HCT116 (cell line): ENCODE measurements around the gene RPL21. TPM values are rescaled to one million over a fixed set of nuclear protein-coding genes. Genes with fewer than 3 reads are reported as not detected.

Experiments
- ATAC-seq: fragments of 200-7000 bp; cut with Tn5 transposase; 2 replicates; pipeline ENCODE4 v1.9.1; 2020; ENCODE audit warnings: mild to moderate bottlenecking, moderate library complexity
- BruUV-seq: library from RNA; stranded (reverse); fragments of 400-500 nt; replicated peaks from 2 replicates; lab custom pipeline; 2021; lab: Mats Ljungman, UMichigan
- CTCF ChIA-PET: fragments of 300-600 bp; sonication (Branson Sonifier 250); formaldehyde crosslinking; loops from one replicate; lab custom pipeline; 2021; ENCODE audit warnings: antibody characterized with exemption; lab: Charles Lee
- POLR2A ChIA-PET: fragments of 300-600, 350-600 bp; sonication (Branson Sonifier 250); formaldehyde crosslinking; loops from one replicate; lab custom pipeline; 2021; ENCODE audit warnings: antibody characterized with exemption; lab: Charles Lee
- RAD21 ChIA-PET, 2 experiments: fragments of 300-600 bp; sonication (Branson Sonifier 250); formaldehyde crosslinking; loops; one replicate each; lab custom pipeline; 2023; ENCODE audit warnings: low total read pairs in 2 of 2; ENCODE audit not compliant: uncharacterized antibody in 2 of 2, unreplicated experiment in 2 of 2, low non-redundant PET in 1 of 2; lab: Charles Lee
- DNase-seq: peaks from one replicate; pipeline ENCODE4 v3.0.0-alpha.2; 2010; ENCODE audit warnings: low read depth, low spot score
- H2AFZ ChIP-seq: fragments of 200-600 bp; shearing (Covaris generic), sonication (generic); 2 replicates; pipeline ENCODE4 v1.6.1; 2017; ENCODE audit warnings: low read depth, mixed run types, mixed read lengths, antibody characterized with exemption, low read length; ENCODE audit not compliant: poor library complexity, severe bottlenecking
- H3K27ac ChIP-seq: 2 replicates; pipeline ENCODE4 v1.5.1; 2012; ENCODE audit warnings: low read depth, low read length
- H3K27me3 ChIP-seq: fragments of 200-600 bp; sonication (generic); 2 replicates; pipeline ENCODE4 v1.6.1; 2016; ENCODE audit warnings: mixed run types, low read length, mixed read lengths; ENCODE audit not compliant: insufficient read depth
- H3K36me3 ChIP-seq, 2 experiments: fragments of 200-500 bp in 1 of 2; fragments of 200-600 bp in 1 of 2; sonication (Bioruptor generic) in 1 of 2; sonication (generic) in 1 of 2; 2 replicates each; pipeline versions ENCODE4 v1.5.1 to v1.6.1; 2014 to 2016; ENCODE audit warnings: low read length in 2 of 2, inconsistent platforms in 1 of 2, mixed read lengths in 1 of 2, mixed run types in 1 of 2; ENCODE audit not compliant: insufficient read depth in 2 of 2, control insufficient read depth in 1 of 2
- H3K4me1 ChIP-seq, 2 experiments: fragments of 200-600 bp in 1 of 2; sonication (generic) in 1 of 2; 2 replicates each; pipeline versions ENCODE4 v1.5.1 to v1.6.1; 2012 to 2017; ENCODE audit warnings: low read length in 2 of 2, inconsistent platforms in 1 of 2, mild to moderate bottlenecking in 1 of 2, mixed read lengths in 1 of 2, mixed run types in 1 of 2, moderate library complexity in 1 of 2; ENCODE audit not compliant: insufficient read depth in 2 of 2, control insufficient read depth in 1 of 2
- H3K4me2 ChIP-seq: fragments of 200-600 bp; sonication (generic); 2 replicates; pipeline ENCODE4 v1.6.1; 2017; ENCODE audit warnings: mixed run types, low read length, mixed read lengths
- H3K4me3 ChIP-seq, 2 experiments: fragments of 200-600 bp in 1 of 2; sonication (generic) in 1 of 2; replicated peaks in 1 of 2; 2 replicates each; pipeline ENCODE4 v1.5.1; 2011 to 2016; ENCODE audit warnings: low read length in 2 of 2, control low read depth in 1 of 2, low read depth in 1 of 2, mild to moderate bottlenecking in 1 of 2, mixed read lengths in 1 of 2, mixed run types in 1 of 2
- H3K79me2 ChIP-seq: fragments of 200-600 bp; sonication (generic); 2 replicates; pipeline ENCODE4 v1.6.1; 2017; ENCODE audit warnings: mild to moderate bottlenecking, mixed run types, low read length, moderate library complexity, mixed read lengths; ENCODE audit not compliant: insufficient read depth
- H3K9ac ChIP-seq: fragments of 200-600 bp; sonication (generic); 2 replicates; pipeline ENCODE4 v1.6.1; 2016; ENCODE audit warnings: low read length, mixed read lengths
- H3K9me2 ChIP-seq: fragments of 200-600 bp; sonication (generic), shearing (Covaris generic); 2 replicates; pipeline ENCODE4 v1.6.1; 2017; ENCODE audit warnings: mixed run types, mild to moderate bottlenecking, moderate library complexity; ENCODE audit not compliant: insufficient read depth
- H3K9me3 ChIP-seq, 2 experiments: fragments of 200-500 bp in 1 of 2; fragments of 200-600 bp in 1 of 2; sonication (Bioruptor generic) in 1 of 2; sonication (generic) in 1 of 2; 2 replicates each; pipeline ENCODE4 v1.6.1; 2014 to 2017; ENCODE audit warnings: low read length in 2 of 2, mixed read lengths in 2 of 2, inconsistent platforms in 1 of 2, low read depth in 1 of 2, mild to moderate bottlenecking in 1 of 2, mixed run types in 1 of 2, moderate library complexity in 1 of 2; ENCODE audit not compliant: control insufficient read depth in 1 of 2, insufficient read depth in 1 of 2
- H4K20me1 ChIP-seq: fragments of 200-600 bp; sonication (generic), shearing (Covaris generic); 2 replicates; pipeline ENCODE4 v1.6.1; 2017; ENCODE audit warnings: mixed run types, mild to moderate bottlenecking, moderate library complexity; ENCODE audit not compliant: insufficient read depth
- ATF3 ChIP-seq: IDR thresholded peaks from 2 replicates; pipeline ENCODE4 v1.6.1; 2012
- CBX3 ChIP-seq: IDR thresholded peaks from 2 replicates; pipeline ENCODE4 v1.6.1; 2012; ENCODE audit warnings: low read depth
- CTCF ChIP-seq, 3 experiments: fragments of 200-600 bp in 1 of 3; sonication (generic) in 1 of 3; IDR thresholded peaks in 2 of 3; conservative IDR thresholded peaks in 1 of 3; 2 replicates each; pipeline ENCODE4 v1.5.1; 2012 to 2017; ENCODE audit warnings: low read depth in 2 of 3, low read length in 2 of 3, antibody characterized with exemption in 1 of 3, borderline replicate concordance in 1 of 3, control low read depth in 1 of 3, mild to moderate bottlenecking in 1 of 3, mixed read lengths in 1 of 3, mixed run types in 1 of 3, moderate library complexity in 1 of 3; ENCODE audit not compliant: insufficient read depth in 1 of 3
- EGR1 ChIP-seq: IDR thresholded peaks from 2 replicates; pipeline ENCODE4 v1.6.1; 2012; ENCODE audit warnings: low read depth
- ELF1 ChIP-seq: IDR thresholded peaks from 2 replicates; pipeline ENCODE4 v1.6.1; 2012; ENCODE audit warnings: low read depth, borderline replicate concordance
- EZH2 ChIP-seq: fragments of 200-600 bp; sonication (generic); IDR thresholded peaks from 2 replicates; pipeline ENCODE4 v1.6.1; 2017; ENCODE audit warnings: antibody characterized with exemption, mixed run types
- EZH2phosphoT487 ChIP-seq: fragments of 200-600 bp; IDR thresholded peaks from 2 replicates; pipeline ENCODE4 v1.6.1; 2018; ENCODE audit warnings: antibody characterized with exemption, borderline replicate concordance
- FOSL1 ChIP-seq: IDR thresholded peaks from 2 replicates; pipeline ENCODE4 v1.6.1; 2012; ENCODE audit warnings: low read depth
- JUND ChIP-seq: IDR thresholded peaks from 2 replicates; pipeline ENCODE4 v1.6.1; 2012
- POLR2A ChIP-seq: IDR thresholded peaks from 2 replicates; pipeline ENCODE4 v1.7.0; 2011; ENCODE audit warnings: borderline replicate concordance; ENCODE audit not compliant: insufficient read depth, insufficient read length; ENCODE audit errors: extremely low read depth
- POLR2AphosphoS5 ChIP-seq: IDR thresholded peaks from 2 replicates; pipeline ENCODE4 v1.6.1; 2011; ENCODE audit warnings: mild to moderate bottlenecking, low read depth, low read length, moderate library complexity
- REST ChIP-seq: IDR thresholded peaks from 2 replicates; pipeline ENCODE4 v1.6.1; 2012; ENCODE audit warnings: low read depth
- SP1 ChIP-seq: IDR thresholded peaks from 2 replicates; pipeline ENCODE4 v1.6.1; 2012; ENCODE audit warnings: low read depth
- SRF ChIP-seq: IDR thresholded peaks from 2 replicates; pipeline ENCODE4 v1.6.1; 2012; ENCODE audit warnings: low read depth
- TCF7L2 ChIP-seq: IDR thresholded peaks from 2 replicates; pipeline ENCODE4 v1.7.0; 2011; ENCODE audit warnings: borderline replicate concordance, inconsistent platforms; ENCODE audit not compliant: insufficient read depth, insufficient read length; ENCODE audit errors: extremely low read depth
- YY1 ChIP-seq: IDR thresholded peaks from 2 replicates; pipeline ENCODE4 v1.6.1; 2011; ENCODE audit warnings: low read length, low read depth, moderate library complexity, mild to moderate bottlenecking; ENCODE audit not compliant: insufficient replicate concordance; ENCODE audit errors: extremely low read depth
- ZBTB33 ChIP-seq: IDR thresholded peaks from 2 replicates; pipeline ENCODE4 v1.6.1; 2011; ENCODE audit warnings: mild to moderate bottlenecking, low read length, moderate library complexity; ENCODE audit not compliant: insufficient replicate concordance; ENCODE audit errors: extremely low read depth
- intact Hi-C: fragments of 100-400 bp; cut with micrococcal nuclease; formaldehyde crosslinking; loops from 2 replicates; pipeline ENCODE4 v1.10.0; 2022
- total RNA-seq: library from RNA; stranded (reverse); gene quantifications from one replicate; pipeline ENCODE4 v1.2.1, GENCODE V29; 2021; ENCODE audit not compliant: unreplicated experiment

RPL21 gene
- total RNA-seq, 1 experiment from 2014 or later, result 915 TPM

GRCh38 chr13:27296496-27296895 is 45.1 kb downstream of the RPL21 start:
- H3K27ac ChIP-seq, result no peak overlapping the region
- intact Hi-C loops, result no loop called here
- POLR2A ChIA-PET, result no interaction called here
- no peak overlapping the region for H3K4me3 ChIP-seq
- no peak for DNase-seq
- no peak for ATAC-seq
- RAD21 ChIA-PET, result no interaction called here
- no peaks in the 10 kb centered on the region for H3K36me3 ChIP-seq
- BruUV-seq, result no TSS peak
- no peaks in the 10 kb centered on the region for H3K79me2 ChIP-seq
- H3K4me1 ChIP-seq, result no peaks in the 10 kb centered on the region
- TF ChIP-seq CBX3 (no peak), ZBTB33 (no peak), ELF1 (no peak), YY1 (no peak), SRF (no peak), POLR2AphosphoS5 (no peak), JUND (no peak), EZH2phosphoT487 (no peak), SP1 (no peak), EZH2 (no peak), ATF3 (no peak), REST (no peak), FOSL1 (no peak), EGR1 (no peak), POLR2A (no peak), CTCF (IDR thresholded peaks at IDR 0.05 in 2 of 3, conservative IDR thresholded peaks at IDR 0.05 in 1 of 3; ENCODE audit: borderline replicate concordance in 1 of 3, insufficient read depth in 1 of 3, low read depth in 2 of 3, low read length in 2 of 3) (no peak), TCF7L2 (no peak)
- CTCF ChIA-PET, result no interaction called here
- H3K27me3 ChIP-seq, result no peaks in the 10 kb centered on the region
- H3K4me2 ChIP-seq, result no peak overlapping the region
- no peaks in the 10 kb centered on the region for H3K9me3 ChIP-seq
- H3K9me2 ChIP-seq, result no peaks in the 10 kb centered on the region
- H2AFZ ChIP-seq, result no peak overlapping the region
- no peak overlapping the region for H3K9ac ChIP-seq
- H4K20me1 ChIP-seq, result no peaks in the 10 kb centered on the region
